ENCODE results near the gene ZNF117. TPM values are rescaled to one million over a fixed set of nuclear protein-coding genes. Genes with fewer than 3 reads are reported as not detected.

Gene ZNF117
- total and polyA plus RNA-seq, 9 of the 15 experiments (the other 6 are each of a cell fraction or from before 2014, with no cell fraction given): 2.5 to 18.9 (median 14.1) TPM

DNA sequence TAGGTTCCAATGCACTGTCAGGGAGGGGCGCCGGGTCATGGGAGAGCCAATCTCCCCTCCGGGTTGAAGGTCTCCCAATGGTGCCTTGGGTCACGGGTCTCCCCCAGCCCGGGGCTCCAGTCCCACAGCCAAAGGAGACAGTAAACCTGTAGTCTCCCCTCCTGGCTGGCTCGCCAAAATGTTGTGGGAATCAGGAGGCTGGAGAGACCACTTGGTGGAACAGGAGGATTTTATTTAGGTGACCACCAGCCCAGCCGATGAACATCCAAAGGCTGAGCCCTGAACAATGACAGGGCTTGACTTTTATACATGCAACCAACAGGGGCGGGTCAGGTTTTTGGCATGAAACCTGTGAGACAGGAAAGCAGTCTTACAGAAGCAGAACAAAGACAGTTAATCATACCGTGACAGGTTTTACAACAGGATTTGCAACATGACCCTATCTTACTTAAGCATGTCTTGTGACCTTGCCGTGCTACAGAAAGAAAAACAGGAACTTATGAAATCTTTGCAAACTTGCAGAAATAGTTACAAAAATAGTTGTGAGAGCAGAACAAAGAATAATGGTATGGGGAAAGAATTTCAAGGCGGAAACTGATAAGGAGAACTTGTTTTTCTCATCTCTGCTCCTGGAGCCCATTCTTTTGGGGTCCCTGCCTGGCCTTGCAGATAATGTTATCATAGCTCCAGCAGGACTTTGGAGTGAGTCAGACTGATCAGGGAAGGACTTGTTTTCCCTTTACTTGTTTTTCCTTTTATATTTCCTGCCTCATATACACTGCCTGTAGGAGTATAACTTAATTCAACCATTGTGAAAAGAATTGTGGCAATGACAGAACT, 8.5 kb upstream of the ZNF117 start (continued):
- TF ChIP-seq, protein P1, sequence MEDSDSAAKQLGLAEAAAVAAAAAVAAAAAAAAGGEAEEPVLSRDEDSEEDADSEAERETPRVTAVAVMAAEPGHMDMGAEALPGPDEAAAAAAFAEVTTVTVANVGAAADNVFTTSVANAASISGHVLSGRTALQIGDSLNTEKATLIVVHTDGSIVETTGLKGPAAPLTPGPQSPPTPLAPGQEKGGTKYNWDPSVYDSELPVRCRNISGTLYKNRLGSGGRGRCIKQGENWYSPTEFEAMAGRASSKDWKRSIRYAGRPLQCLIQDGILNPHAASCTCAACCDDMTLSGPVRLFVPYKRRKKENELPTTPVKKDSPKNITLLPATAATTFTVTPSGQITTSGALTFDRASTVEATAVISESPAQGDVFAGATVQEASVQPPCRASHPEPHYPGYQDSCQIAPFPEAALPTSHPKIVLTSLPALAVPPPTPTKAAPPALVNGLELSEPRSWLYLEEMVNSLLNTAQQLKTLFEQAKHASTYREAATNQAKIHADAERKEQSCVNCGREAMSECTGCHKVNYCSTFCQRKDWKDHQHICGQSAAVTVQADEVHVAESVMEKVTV (CRISPR knock-in tag; IDR thresholded peaks at IDR 0.05): 0 out of 2 replicates have a peak, but pooled peaks have one; percentile 15
- TF ChIP-seq, protein P2, sequence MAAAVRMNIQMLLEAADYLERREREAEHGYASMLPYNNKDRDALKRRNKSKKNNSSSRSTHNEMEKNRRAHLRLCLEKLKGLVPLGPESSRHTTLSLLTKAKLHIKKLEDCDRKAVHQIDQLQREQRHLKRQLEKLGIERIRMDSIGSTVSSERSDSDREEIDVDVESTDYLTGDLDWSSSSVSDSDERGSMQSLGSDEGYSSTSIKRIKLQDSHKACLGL (CRISPR knock-in tag; IDR thresholded peaks at IDR 0.05; ENCODE audit: borderline replicate concordance, poor library complexity, severe bottlenecking): no peak
- TF ChIP-seq, protein P3, sequence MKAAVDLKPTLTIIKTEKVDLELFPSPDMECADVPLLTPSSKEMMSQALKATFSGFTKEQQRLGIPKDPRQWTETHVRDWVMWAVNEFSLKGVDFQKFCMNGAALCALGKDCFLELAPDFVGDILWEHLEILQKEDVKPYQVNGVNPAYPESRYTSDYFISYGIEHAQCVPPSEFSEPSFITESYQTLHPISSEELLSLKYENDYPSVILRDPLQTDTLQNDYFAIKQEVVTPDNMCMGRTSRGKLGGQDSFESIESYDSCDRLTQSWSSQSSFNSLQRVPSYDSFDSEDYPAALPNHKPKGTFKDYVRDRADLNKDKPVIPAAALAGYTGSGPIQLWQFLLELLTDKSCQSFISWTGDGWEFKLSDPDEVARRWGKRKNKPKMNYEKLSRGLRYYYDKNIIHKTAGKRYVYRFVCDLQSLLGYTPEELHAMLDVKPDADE (conservative IDR thresholded peaks at IDR 0.05; ENCODE audit: control insufficient read depth, low read depth, low read length): peak; percentile 44; the same call in 1 of the 2 replicates
- TF ChIP-seq ZNF77 (CRISPR knock-in tag; IDR thresholded peaks at IDR 0.05): no peak
- no peak for TF ChIP-seq GTF2B (IDR thresholded peaks at IDR 0.05; ENCODE audit: extremely low read depth, insufficient read length)
- TF ChIP-seq CREBBP (IDR thresholded peaks at IDR 0.05; ENCODE audit: low read depth, low read length): no peak
- TF ChIP-seq MCM2 (IDR thresholded peaks at IDR 0.05; ENCODE audit: low read depth): no peak
- peak; percentile 99 for TF ChIP-seq HMGN3 (IDR thresholded peaks at IDR 0.05; ENCODE audit: borderline replicate concordance, extremely low read depth, insufficient read length, low read depth, low read length)
- no peak for TF ChIP-seq TAF15 (IDR thresholded peaks at IDR 0.05; ENCODE audit: low read depth, low read length)
- peak; percentile 36 for TF ChIP-seq EWSR1 (IDR thresholded peaks at IDR 0.05; ENCODE audit: borderline replicate concordance, low read depth, partially characterized antibody)
- TF ChIP-seq ELK3 (CRISPR knock-in tag; IDR thresholded peaks at IDR 0.05): no peak
- TF ChIP-seq NCOA2 (IDR thresholded peaks at IDR 0.05; ENCODE audit: partially characterized antibody in 2 of 2): peak; percentile 89 to 94
- no peak for TF ChIP-seq ZNF655 (CRISPR knock-in tag; IDR thresholded peaks at IDR 0.05)
- no peak for TF ChIP-seq ZNF57 (CRISPR knock-in tag; IDR thresholded peaks at IDR 0.05)
- peak in 1 of 2 experiments; percentile 86; a peak in 2 of 4 replicates for TF ChIP-seq ETV6 (IDR thresholded peaks at IDR 0.05; ENCODE audit: borderline replicate concordance in 1 of 2, low read depth in 2 of 2, low read length in 1 of 2)
- TF ChIP-seq ETV6 (CRISPR knock-in tag; IDR thresholded peaks at IDR 0.05; ENCODE audit: borderline replicate concordance): no peak
- TF ChIP-seq SMAD1 (IDR thresholded peaks at IDR 0.05; ENCODE audit: low read depth, low read length, partially characterized antibody): peak; percentile 89
- TF ChIP-seq PCBP2 (IDR thresholded peaks at IDR 0.05; ENCODE audit: low read depth, low read length, poor library complexity, severe bottlenecking): no peak
- TF ChIP-seq CAMTA2 (CRISPR knock-in tag; conservative IDR thresholded peaks at IDR 0.05): no peak

Data from K562 (cell line).